Esophagus muscularis mucosa (tissue), 4 donors: ENCODE results near the gene ADAMTS2. TPM values are rescaled to one million over a fixed set of nuclear protein-coding genes. Genes with fewer than 3 reads are reported as not detected.

Experiments
- DNase-seq: peaks from one replicate; pipeline ENCODE4 v3.0.0-alpha.2; 2017; ENCODE audit errors: extremely low spot score
- H3K27ac ChIP-seq, 4 donors: fragments of 200-600 bp; sonication (generic); replicated peaks in 1 of 4; 1 replicate in 3 of 4; 2 replicates in 1 of 4; pipeline ENCODE4 v1.5.1; 2016 to 2019; ENCODE audit warnings: mild to moderate bottlenecking in 1 of 4
- H3K27me3 ChIP-seq, 4 donors: fragments of 200-600 bp; sonication (generic); one replicate each; pipeline versions ENCODE4 v1.5.1 to v1.6.0; 2016 to 2019
- H3K36me3 ChIP-seq, 4 donors: fragments of 200-600 bp; sonication (generic); one replicate each; pipeline ENCODE4 v1.5.1; 2016 to 2019
- H3K4me1 ChIP-seq, 4 donors: fragments of 200-600 bp; sonication (generic); one replicate each; pipeline ENCODE4 v1.5.1; 2016 to 2019
- H3K4me3 ChIP-seq, 4 donors: fragments of 200-600 bp; sonication (generic); 1 replicate in 2 of 4; 2 replicates in 2 of 4; pipeline ENCODE4 v1.5.1; 2016 to 2019; ENCODE audit warnings: mild to moderate bottlenecking in 4 of 4, moderate library complexity in 1 of 4
- H3K9me3 ChIP-seq, 4 donors: fragments of 200-600 bp; sonication (generic); 1 replicate in 3 of 4; 2 replicates in 1 of 4; pipeline ENCODE4 v1.5.1; 2016 to 2019
- CTCF ChIP-seq, 3 experiments: fragments of 200-600 bp in 2 of 3; fragments of 450-650 bp in 1 of 3; sonication (generic) in 2 of 3; IDR thresholded peaks; one replicate each; pipeline ENCODE4 v1.5.1; 2017 to 2019; ENCODE audit warnings: antibody characterized with exemption in 3 of 3, mild to moderate bottlenecking in 2 of 3, moderate library complexity in 1 of 3
- EP300 ChIP-seq: sonication (generic); formaldehyde crosslinking; IDR thresholded peaks from one replicate; pipeline ENCODE4 v1.6.1; 2017; ENCODE audit warnings: antibody characterized with exemption
- POLR2A ChIP-seq: fragments of 450-650 bp; IDR thresholded peaks from one replicate; pipeline ENCODE4 v1.6.1; 2017; ENCODE audit warnings: antibody characterized with exemption, moderate library complexity, mild to moderate bottlenecking, low read depth
- POLR2AphosphoS5 ChIP-seq, 2 donors: sonication (generic); formaldehyde crosslinking; IDR thresholded peaks; one replicate each; pipeline ENCODE4 v1.6.1; 2017; ENCODE audit warnings: antibody characterized with exemption in 2 of 2
- WGBS: methylation state at CpG from one replicate; pipeline ENCODE4 v1.1.5; 2018; 5-methylcytosine and 5-hydroxymethylcytosine counted together
- intact Hi-C: fragments of 100-400 bp; cut with DNase I; formaldehyde crosslinking; loops from one replicate; pipeline ENCODE4 v1.15.1; 2023
- total RNA-seq, 4 donors: library from RNA; depleted of rRNA; stranded (reverse); fragments of >200 nt; gene quantifications; one replicate each; pipeline versions ENCODE4 v1.1.0 to v1.2.1, GENCODE V29; 2016

ADAMTS2 gene
- total RNA-seq, 4 donors from 2014 or later, result 17.8 to 31.8 (median 21.4) TPM

GRCh38 chr5:179339081-179339480, 6.2 kb downstream of the ADAMTS2 start:
- Histone ChIP-seq H3K27me3 (peaks cover 0 to 66% (median 0%) of the 10 kb centered on the region in 4 donors), H3K4me3 (no peak overlapping the region), H3K4me1 (peaks cover 10 to 24% (median 21%) of the 10 kb centered on the region in 4 donors), H3K9me3 (no peaks in the 10 kb centered on the region), H3K27ac (no peak overlapping the region), H3K36me3 (peaks cover 0 to 10% (median 0%) of the 10 kb centered on the region in 4 donors)
- no peak for DNase-seq
- 95% methylated on average over 4 of the region's 5 CpGs for WGBS
- intact Hi-C loops, result no loop called here
- TF ChIP-seq POLR2A, result no peak
- no peak for TF ChIP-seq CTCF (IDR thresholded peaks at IDR 0.05)
- no peak for TF ChIP-seq EP300
- no peak for TF ChIP-seq POLR2AphosphoS5 (IDR thresholded peaks at IDR 0.05)

GRCh38 chr5:179337796-179338676, 7.2 kb downstream of the ADAMTS2 start:
- DNase-seq, result no peak
- peaks cover 0 to 13% (median 11%) of the 10 kb centered on the region in 4 donors for H3K4me1 ChIP-seq

GRCh38 chr5:179336871-179337795, 8.1 kb downstream of the ADAMTS2 start:
- intact Hi-C loops, result no loop called here

More at GRCh38 chr5:179337796-179338676, 7.2 kb downstream of the ADAMTS2 start:
- Histone ChIP-seq H3K4me3 (no peak overlapping the region), H3K36me3 (peaks cover 0 to 10% (median 0%) of the 10 kb centered on the region in 4 donors), H3K27ac (no peak overlapping the region), H3K9me3 (no peaks in the 10 kb centered on the region), H3K27me3 (peaks cover 0 to 56% (median 0%) of the 10 kb centered on the region in 4 donors)
- WGBS, result 77% methylated on average over 13 of the region's 23 CpGs
- intact Hi-C loops, result no loop called here
- TF ChIP-seq EP300 (no peak), CTCF (IDR thresholded peaks at IDR 0.05) (no peak), POLR2AphosphoS5 (IDR thresholded peaks at IDR 0.05) (no peak), POLR2A (no peak)

More at GRCh38 chr5:179336871-179337795, 8.1 kb downstream of the ADAMTS2 start:
- Histone ChIP-seq H3K36me3 (peaks cover 0 to 10% (median 0%) of the 10 kb centered on the region in 4 donors), H3K9me3 (no peaks in the 10 kb centered on the region), H3K27ac (no peak overlapping the region), H3K4me1 (peaks cover 0 to 12% (median 4%) of the 10 kb centered on the region in 4 donors), H3K27me3 (peaks cover 0 to 47% (median 0%) of the 10 kb centered on the region in 4 donors), H3K4me3 (no peak overlapping the region)
- TF ChIP-seq POLR2A (no peak), EP300 (no peak), POLR2AphosphoS5 (IDR thresholded peaks at IDR 0.05) (no peak), CTCF (IDR thresholded peaks at IDR 0.05) (no peak)
- 91% methylated on average over 20 of the region's 25 CpGs for WGBS
- DNase-seq, result no peak
